Activated naive CD8-positive, alpha-beta T cell treated with anti-CD3 and anti-CD28 coated beads, Interleukin-2, amount 50 U/mL, for 24 hours (primary cell): Measurements from ENCODE around the gene SOX10.

Source experiments
- ATAC-seq: fragments of 150-1000 bp; cut with Tn5 transposase; one replicate; pipeline ENCODE4 v1.10.0; 2021
- DNase-seq: peaks from one replicate; pipeline ENCODE4 v3.0.0; 2021
- H3K27ac Mint-ChIP-seq: one replicate; pipeline ENCODE4 v1.8.0; 2021; ENCODE audit warnings: mild to moderate bottlenecking, mixed read lengths
- H3K27me3 Mint-ChIP-seq: one replicate; pipeline ENCODE4 v1.8.0; 2021; ENCODE audit warnings: mixed read lengths
- H3K36me3 Mint-ChIP-seq: one replicate; pipeline ENCODE4 v1.8.0; 2021; ENCODE audit warnings: low read depth, mixed read lengths
- H3K4me1 Mint-ChIP-seq: one replicate; pipeline ENCODE4 v1.8.0; 2021; ENCODE audit warnings: mixed read lengths
- H3K4me3 Mint-ChIP-seq: one replicate; pipeline ENCODE4 v1.8.0; 2021; ENCODE audit warnings: mild to moderate bottlenecking, moderate library complexity, mixed read lengths
- H3K9me3 Mint-ChIP-seq: one replicate; pipeline ENCODE4 v1.8.0; 2021; ENCODE audit warnings: mixed read lengths

Gene SOX10

GRCh38 chr22:37983860-37984791 is at the start of gene SOX10:
SOX10 (minus strand) TSS chr22:37984555; CDS start chr22:37983784, 771 bp downstream.
- no peak within 1 kb of the TSS for H3K27ac Mint-ChIP-seq
- H3K4me1 Mint-ChIP-seq = no peaks in the 10 kb centered on the region
- ATAC-seq = no peak
- H3K27me3 Mint-ChIP-seq = no peaks in the 10 kb centered on the region
- no peak within 1 kb of the TSS for H3K4me3 Mint-ChIP-seq
- no peak for DNase-seq
- H3K9me3 Mint-ChIP-seq = no peaks in the 10 kb centered on the region
- no peaks in the 10 kb centered on the region for H3K36me3 Mint-ChIP-seq

DNA sequence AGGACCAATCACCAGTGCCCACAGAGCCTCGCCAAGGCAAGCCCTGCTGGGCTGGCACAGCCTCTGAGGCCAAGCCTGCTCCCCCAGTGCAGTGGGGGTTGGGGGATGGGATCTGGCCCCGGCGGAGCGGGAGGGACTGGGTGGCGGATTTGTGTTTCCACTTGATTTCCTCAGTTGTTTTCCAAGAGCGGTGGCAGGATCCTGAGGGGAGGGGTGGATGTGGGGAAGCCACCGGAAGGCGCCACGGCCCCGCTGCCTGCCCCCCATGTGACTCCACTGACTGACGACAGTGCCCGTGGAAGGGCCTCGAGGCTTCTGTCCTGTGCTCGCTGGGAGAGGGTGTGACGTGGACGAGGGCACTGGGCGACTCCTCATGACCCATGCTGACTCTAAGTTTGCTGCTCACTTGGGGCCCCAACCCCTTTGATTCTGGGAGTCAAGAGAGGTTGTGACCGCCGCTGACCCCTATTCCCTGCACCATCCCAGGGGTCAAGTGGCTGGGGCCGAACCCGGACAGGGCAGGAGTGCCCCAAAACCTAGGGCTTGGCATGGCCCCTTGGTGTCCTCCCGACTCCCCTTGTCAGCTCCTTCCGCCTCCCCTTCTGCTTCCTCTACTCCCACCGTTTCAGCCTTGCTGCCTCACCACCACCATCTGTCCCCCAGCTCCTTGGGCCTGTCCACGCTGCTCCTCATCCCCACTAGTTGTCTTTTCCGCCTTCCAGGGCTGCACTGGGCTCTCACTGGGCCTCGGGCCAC is 49.3 kb upstream of the SOX10 start:
- Mint-ChIP-seq H3K9me3 (no peaks in the 10 kb centered on the region), H3K4me1 (no peaks in the 10 kb centered on the region), H3K4me3 (no peak overlapping the region), H3K27me3 (no peaks in the 10 kb centered on the region), H3K27ac (no peak overlapping the region), H3K36me3 (no peaks in the 10 kb centered on the region)
- ATAC-seq (no peak), DNase-seq (no peak)

GRCh38 chr22:38032681-38033521 is 48.5 kb upstream of the SOX10 start:
- Mint-ChIP-seq H3K4me3 (no peak overlapping the region), H3K36me3 (no peaks in the 10 kb centered on the region), H3K4me1 (no peaks in the 10 kb centered on the region), H3K27ac (no peak overlapping the region), H3K9me3 (no peaks in the 10 kb centered on the region), H3K27me3 (no peaks in the 10 kb centered on the region)
- ATAC-seq (no peak), DNase-seq (no peak)

- H3K27me3 Mint-ChIP-seq = no peaks in the 10 kb centered on the region
- no peak overlapping the region for H3K4me3 Mint-ChIP-seq
- ATAC-seq (no peak), DNase-seq (no peak)
- H3K36me3 Mint-ChIP-seq = no peaks in the 10 kb centered on the region
- H3K27ac Mint-ChIP-seq = no peak overlapping the region
- no peaks in the 10 kb centered on the region for H3K4me1 Mint-ChIP-seq
- no peaks in the 10 kb centered on the region for H3K9me3 Mint-ChIP-seq
Measured at GRCh38 chr22:38031491-38031890, 47.1 kb upstream of the SOX10 start.

- H3K9me3 Mint-ChIP-seq = no peaks in the 10 kb centered on the region
- H3K4me3 Mint-ChIP-seq = no peak overlapping the region
- no peaks in the 10 kb centered on the region for H3K4me1 Mint-ChIP-seq
- H3K27ac Mint-ChIP-seq = no peak overlapping the region
- DNase-seq = no peak
- no peaks in the 10 kb centered on the region for H3K36me3 Mint-ChIP-seq
- no peaks in the 10 kb centered on the region for H3K27me3 Mint-ChIP-seq
- ATAC-seq = no peak
Measured at GRCh38 chr22:38030311-38031133, 46.2 kb upstream of the SOX10 start.

- H3K27me3 Mint-ChIP-seq = no peaks in the 10 kb centered on the region
- no peaks in the 10 kb centered on the region for H3K36me3 Mint-ChIP-seq
- H3K4me1 Mint-ChIP-seq = no peaks in the 10 kb centered on the region
- H3K27ac Mint-ChIP-seq = no peak overlapping the region
- DNase-seq (no peak), ATAC-seq (no peak)
- H3K9me3 Mint-ChIP-seq = no peaks in the 10 kb centered on the region
- H3K4me3 Mint-ChIP-seq = no peak overlapping the region
Measured at GRCh38 chr22:38029901-38030300, 45.5 kb upstream of the SOX10 start.

DNA sequence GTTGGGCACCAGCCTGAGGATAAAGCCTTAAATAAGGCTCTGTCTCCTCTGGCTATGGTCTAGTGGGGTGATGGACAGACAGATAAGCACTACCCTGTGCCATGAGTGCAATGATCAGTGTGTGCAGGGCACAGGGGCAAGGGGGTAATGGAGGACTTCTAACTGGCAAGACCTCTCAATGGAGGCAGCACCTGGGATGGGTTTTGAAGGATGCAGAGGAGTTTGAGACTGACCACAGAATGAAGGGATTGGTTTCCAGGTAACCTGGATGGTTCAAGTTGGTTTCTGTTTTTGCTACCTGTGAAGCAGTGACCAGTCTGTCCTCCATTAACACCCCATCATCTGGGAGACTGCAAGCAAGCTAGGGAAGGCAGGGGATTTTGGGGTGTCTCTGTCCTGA is 45.0 kb upstream of the SOX10 start:
- Mint-ChIP-seq H3K4me3 (no peak overlapping the region), H3K4me1 (no peaks in the 10 kb centered on the region), H3K9me3 (no peaks in the 10 kb centered on the region), H3K36me3 (no peaks in the 10 kb centered on the region), H3K27me3 (no peaks in the 10 kb centered on the region), H3K27ac (no peak overlapping the region)
- no peak for DNase-seq
- ATAC-seq = no peak

DNA sequence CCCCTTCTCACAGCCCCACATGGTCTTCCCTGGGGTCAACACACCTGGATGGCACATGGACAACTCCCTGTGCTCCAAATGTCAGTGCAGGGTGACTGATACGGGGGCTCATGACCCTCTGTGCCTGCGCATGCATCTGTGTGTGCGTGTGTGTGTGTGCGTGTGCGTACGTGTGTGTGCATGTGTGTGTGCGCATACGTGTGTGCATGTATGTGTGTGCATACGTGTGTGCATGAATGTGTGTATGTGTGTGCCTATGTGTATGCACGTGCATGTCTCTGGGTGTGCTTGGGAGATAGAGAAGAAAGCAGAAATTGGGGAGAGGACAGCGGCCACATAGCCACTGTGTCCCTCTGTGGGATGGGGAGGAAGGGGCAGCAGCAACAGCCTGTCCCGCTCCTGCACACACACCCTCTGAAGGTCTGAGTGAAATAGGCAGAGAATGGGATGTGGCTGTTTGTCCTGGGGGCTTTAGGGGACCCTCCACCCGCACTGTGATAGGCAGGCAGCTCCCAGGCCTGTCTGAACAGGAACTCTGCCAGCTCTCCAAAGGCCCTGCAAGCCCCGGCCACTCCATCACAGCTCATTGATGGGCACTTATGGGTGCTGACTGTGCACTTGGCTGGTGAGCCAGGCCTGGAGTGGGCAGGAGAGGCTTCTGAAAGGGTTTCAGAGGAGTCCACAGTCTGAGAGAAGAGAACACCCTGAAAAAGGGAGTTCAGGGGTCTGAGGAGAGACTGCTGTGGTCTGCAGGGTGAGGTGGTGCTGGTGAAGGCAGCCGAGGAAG is 44.2 kb upstream of the SOX10 start:
- Mint-ChIP-seq H3K36me3 (no peaks in the 10 kb centered on the region), H3K4me3 (no peak overlapping the region), H3K4me1 (no peaks in the 10 kb centered on the region), H3K27me3 (no peaks in the 10 kb centered on the region), H3K9me3 (no peaks in the 10 kb centered on the region), H3K27ac (no peak overlapping the region)
- ATAC-seq (no peak), DNase-seq (no peak)

DNA sequence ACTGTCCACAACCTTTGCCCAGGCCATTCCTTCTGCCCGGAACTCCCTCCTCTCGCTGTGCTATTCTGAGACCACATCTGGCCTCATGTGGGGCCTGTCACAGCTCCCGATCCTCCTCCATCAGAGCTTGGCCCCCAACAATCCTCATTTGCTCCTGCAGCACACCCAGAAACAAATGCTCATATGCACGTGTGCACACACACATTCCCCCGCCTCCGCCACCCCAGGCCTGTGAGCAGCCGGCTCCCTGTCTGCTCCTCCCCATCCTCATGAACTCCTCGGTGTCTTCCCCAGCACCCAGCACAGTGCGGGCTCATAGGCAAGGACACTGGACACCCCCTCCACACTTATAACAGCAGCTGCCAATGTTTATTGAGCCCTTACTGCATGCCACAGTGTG is 43.1 kb upstream of the SOX10 start:
- no peak overlapping the region for H3K27ac Mint-ChIP-seq

GRCh38 chr22:38026130-38027111 is 42.1 kb upstream of the SOX10 start:
- no peak for ATAC-seq
- DNase-seq = no peak
- no peak overlapping the region for H3K27ac Mint-ChIP-seq
- no peaks in the 10 kb centered on the region for H3K36me3 Mint-ChIP-seq
- no peaks in the 10 kb centered on the region for H3K27me3 Mint-ChIP-seq
- no peak overlapping the region for H3K4me3 Mint-ChIP-seq
- no peaks in the 10 kb centered on the region for H3K4me1 Mint-ChIP-seq
- no peaks in the 10 kb centered on the region for H3K9me3 Mint-ChIP-seq

More for the DNA sequence above, 43.1 kb upstream of the SOX10 start:
- Mint-ChIP-seq H3K4me3 (no peak overlapping the region), H3K4me1 (no peaks in the 10 kb centered on the region), H3K27me3 (no peaks in the 10 kb centered on the region), H3K36me3 (no peaks in the 10 kb centered on the region), H3K9me3 (no peaks in the 10 kb centered on the region)
- DNase-seq (no peak), ATAC-seq (no peak)

GRCh38 chr22:38025514-38025913 is 41.2 kb upstream of the SOX10 start:
- no peaks in the 10 kb centered on the region for H3K4me1 Mint-ChIP-seq
- H3K27me3 Mint-ChIP-seq = no peaks in the 10 kb centered on the region
- no peaks in the 10 kb centered on the region for H3K36me3 Mint-ChIP-seq
- no peak overlapping the region for H3K4me3 Mint-ChIP-seq
- H3K9me3 Mint-ChIP-seq = no peaks in the 10 kb centered on the region
- no peak overlapping the region for H3K27ac Mint-ChIP-seq
- DNase-seq = no peak
- no peak for ATAC-seq

- ATAC-seq (no peak), DNase-seq (no peak)
- no peaks in the 10 kb centered on the region for H3K9me3 Mint-ChIP-seq
- H3K27ac Mint-ChIP-seq = no peak overlapping the region
- no peaks in the 10 kb centered on the region for H3K36me3 Mint-ChIP-seq
- no peaks in the 10 kb centered on the region for H3K27me3 Mint-ChIP-seq
- H3K4me3 Mint-ChIP-seq = no peak overlapping the region
- H3K4me1 Mint-ChIP-seq = no peaks in the 10 kb centered on the region
Measured at GRCh38 chr22:38023045-38023444, 38.7 kb upstream of the SOX10 start.
